B cell (primary cell): Measurements from ENCODE around the gene C3AR1.

Experiments
- CTCF ChIP-seq: fragments of 200-600 bp; IDR thresholded peaks from one replicate; pipeline ENCODE4 v1.8.0; 2022; ENCODE audit warnings: antibody characterized with exemption, mild to moderate bottlenecking
- EZH2 ChIP-seq: IDR thresholded peaks from 2 replicates; pipeline ENCODE4 v1.6.1; 2012; ENCODE audit warnings: borderline replicate concordance, low read depth, mild to moderate bottlenecking, moderate library complexity, low read length; ENCODE audit not compliant: insufficient read depth, poor library complexity, severe bottlenecking

- TF ChIP-seq CTCF: no peak
- no peak for TF ChIP-seq EZH2
These were observed 21.5 kb upstream of the C3AR1 start for GRCh38 chr12:8087666-8088065.
